ENCODE results near the gene MEIS1. TPM values are rescaled to one million over a fixed set of nuclear protein-coding genes. Genes with fewer than 3 reads are reported as not detected.

The MEIS1 gene
- total RNA-seq = 1 to 10 TPM; 3.1 to 8.8 (median 4.2) TPM
- long read RNA-seq, partial matches to known transcripts = 0 of 1 reads
- long read RNA-seq, other reads (novel, unspliced or antisense) = 1 of 1 reads

GRCh38 chr2:66434679-66435548 is at the start of gene MEIS1:
Gene MEIS1, plus strand, starts transcription at chr2:66435125. Its CDS starts 732 bp downstream, at chr2:66435857.
- Histone ChIP-seq H3K36me3 (no peaks in the 10 kb centered on the region), H3K27me3 (no peaks in the 10 kb centered on the region), H3K4me1 (peaks cover 0 to 14% (median 0%) of the 10 kb centered on the region in 4 donors), H3K4me3 (peak within 1 kb of the TSS; percentile 54 to 76 (median 64)), H3K27ac (peak within 1 kb of the TSS; percentile 80 to 89 (median 87)), H3K9me3 (no peaks in the 10 kb centered on the region)
- ATAC-seq = peak; percentile 80 to 89 (median 85)
- DNase-seq = peak; percentile 91 to 95 (median 94)
- intact Hi-C loops (cut with DNase I) = loop anchor here (5.0 kb wide), 2 partner anchors 137 to 142 kb away; no protein-coding TSS in a partner anchor
- under 1% methylated on average over 29 of the region's 38 CpGs for WGBS (ENCODE audit: insufficient coverage, low coverage, low lambda C conversion rate, missing lambda C conversion rate)
- TF ChIP-seq POLR2A (IDR thresholded peaks at IDR 0.05) (peak; percentile 95), CTCF (IDR thresholded peaks at IDR 0.05) (no peak)

GRCh38 chr2:66387016-66387753 is 47.7 kb upstream of the MEIS1 start:
- H3K27me3 ChIP-seq = no peaks in the 10 kb centered on the region
- WGBS (ENCODE audit: insufficient coverage, low coverage, low lambda C conversion rate, missing lambda C conversion rate) = 63% methylated on average over 9 of the region's 9 CpGs

GRCh38 chr2:66389651-66390131 is 45.2 kb upstream of the MEIS1 start:
- no peak for ATAC-seq
- no peak overlapping the region for H3K4me3 ChIP-seq
- no peaks in the 10 kb centered on the region for H3K36me3 ChIP-seq
- H3K9me3 ChIP-seq = no peaks in the 10 kb centered on the region
- H3K27me3 ChIP-seq = no peaks in the 10 kb centered on the region
- no CpG with 5 or more reads among the region's 3 CpGs for WGBS (ENCODE audit: insufficient coverage, low coverage, low lambda C conversion rate, missing lambda C conversion rate)
- no peak for DNase-seq
- no peaks in the 10 kb centered on the region for H3K4me1 ChIP-seq
- H3K27ac ChIP-seq = no peak overlapping the region
- intact Hi-C loops (cut with DNase I) = no loop called here
- TF ChIP-seq CTCF (IDR thresholded peaks at IDR 0.05) (no peak), POLR2A (IDR thresholded peaks at IDR 0.05) (no peak)

More at GRCh38 chr2:66387016-66387753, 47.7 kb upstream of the MEIS1 start:
- no peak for ATAC-seq
- no peak for TF ChIP-seq POLR2A (IDR thresholded peaks at IDR 0.05)
- TF ChIP-seq CTCF (IDR thresholded peaks at IDR 0.05) = no peak
- Histone ChIP-seq H3K4me1 (no peaks in the 10 kb centered on the region), H3K36me3 (no peaks in the 10 kb centered on the region), H3K4me3 (no peak overlapping the region), H3K9me3 (no peaks in the 10 kb centered on the region), H3K27ac (no peak overlapping the region)
- no peak for DNase-seq
- intact Hi-C loops (cut with DNase I) = no loop called here

- H3K36me3 ChIP-seq = no peaks in the 10 kb centered on the region
- H3K4me1 ChIP-seq = no peaks in the 10 kb centered on the region
- WGBS (ENCODE audit: insufficient coverage, low coverage, low lambda C conversion rate, missing lambda C conversion rate) = 33% methylated on average over 1 of the region's 4 CpGs
- intact Hi-C loops (cut with DNase I) = no loop called here
- no peak overlapping the region for H3K27ac ChIP-seq
- no peaks in the 10 kb centered on the region for H3K9me3 ChIP-seq
- no peak overlapping the region for H3K4me3 ChIP-seq
- ATAC-seq (no peak), DNase-seq (no peak)
- H3K27me3 ChIP-seq = no peaks in the 10 kb centered on the region
- TF ChIP-seq POLR2A (IDR thresholded peaks at IDR 0.05) = no peak
- TF ChIP-seq CTCF (IDR thresholded peaks at IDR 0.05) = no peak
Measured at GRCh38 chr2:66390152-66390551, 44.8 kb upstream of the MEIS1 start.
